Testis (tissue), 2 donors: ENCODE data around the gene MRPL27.

Source experiments
- CTCF ChIP-seq, 3 experiments: fragments of 450-650 bp in 2 of 3; fragments of 200-600 bp in 1 of 3; sonication (generic) in 1 of 3; IDR thresholded peaks; one replicate each; pipeline ENCODE4 v1.5.1; 2016 to 2019; ENCODE audit warnings: antibody characterized with exemption in 3 of 3, mild to moderate bottlenecking in 2 of 3, moderate library complexity in 1 of 3
- POLR2A ChIP-seq: fragments of 450-650 bp; IDR thresholded peaks from one replicate; pipeline ENCODE4 v1.6.1; 2017; ENCODE audit warnings: antibody characterized with exemption, mild to moderate bottlenecking, moderate library complexity

GRCh38 chr17:50349243-50349600, 23.8 kb downstream of the MRPL27 start:
- TF ChIP-seq POLR2A (no peak), CTCF (IDR thresholded peaks at IDR 0.05) (no peak)
